AG09309 (cell line): Measurements from ENCODE around the gene ZNF385A.

ENCODE experiments used
- DNase-seq: peaks from one replicate; pipeline ENCODE4 v3.0.0-alpha.2; 2010; ENCODE audit warnings: low read depth
- H3K4me3 ChIP-seq: 2 replicates; pipeline ENCODE4 v1.5.1; 2011; ENCODE audit warnings: mild to moderate bottlenecking, low read depth, low read length, moderate library complexity; ENCODE audit not compliant: control insufficient read depth
- CTCF ChIP-seq: IDR thresholded peaks from 2 replicates; pipeline ENCODE4 v1.5.1; 2011; ENCODE audit warnings: mild to moderate bottlenecking, low read depth, low read length, inconsistent platforms; ENCODE audit not compliant: insufficient read depth, control insufficient read depth; ENCODE audit errors: missing control alignments

Gene ZNF385A

GRCh38 chr12:54370171-54370730 is 14.3 kb downstream of the ZNF385A start:
- peak; percentile 91 for TF ChIP-seq CTCF
- peak; percentile 48 for DNase-seq
- peak overlapping the region; percentile 51 for H3K4me3 ChIP-seq

- peak overlapping the region; percentile 51 for H3K4me3 ChIP-seq
- TF ChIP-seq CTCF: no peak
- DNase-seq: no peak
These were observed 14.9 kb downstream of the ZNF385A start for GRCh38 chr12:54369597-54370131.

- TF ChIP-seq CTCF: peak; percentile 90
- H3K4me3 ChIP-seq: peak overlapping the region; percentile 51
- DNase-seq: peak; percentile 57
These were observed 15.6 kb downstream of the ZNF385A start for GRCh38 chr12:54368709-54369596.

- no peak overlapping the region for H3K4me3 ChIP-seq
- no peak for DNase-seq
- TF ChIP-seq CTCF: no peak
These were observed 16.4 kb downstream of the ZNF385A start for GRCh38 chr12:54368025-54368708.

- TF ChIP-seq CTCF: no peak
- DNase-seq: no peak
- H3K4me3 ChIP-seq: no peak within 1 kb of the TSS
These were observed 20.1 kb downstream of the ZNF385A start, which contains the start of gene GPR84 for GRCh38 chr12:54364413-54364812. TSS of gene GPR84 (minus strand) at chr12:54364486. CDS start at chr12:54363851, 635 bp downstream.

- no peak for TF ChIP-seq CTCF
- H3K4me3 ChIP-seq: no peak overlapping the region
- no peak for DNase-seq
These were observed 20.9 kb downstream of the ZNF385A start for GRCh38 chr12:54363618-54364017.
